GM21360 (cell line): ENCODE measurements around the gene PIP5KL1.

ENCODE experiments used
- ATAC-seq: cut with Tn5 transposase; IDR thresholded peaks from one replicate; pipeline ENCODE4 v1.9.1; 2021; ENCODE audit warnings: mild to moderate bottlenecking, moderate library complexity; ENCODE audit not compliant: unreplicated experiment

The PIP5KL1 gene, protein sequence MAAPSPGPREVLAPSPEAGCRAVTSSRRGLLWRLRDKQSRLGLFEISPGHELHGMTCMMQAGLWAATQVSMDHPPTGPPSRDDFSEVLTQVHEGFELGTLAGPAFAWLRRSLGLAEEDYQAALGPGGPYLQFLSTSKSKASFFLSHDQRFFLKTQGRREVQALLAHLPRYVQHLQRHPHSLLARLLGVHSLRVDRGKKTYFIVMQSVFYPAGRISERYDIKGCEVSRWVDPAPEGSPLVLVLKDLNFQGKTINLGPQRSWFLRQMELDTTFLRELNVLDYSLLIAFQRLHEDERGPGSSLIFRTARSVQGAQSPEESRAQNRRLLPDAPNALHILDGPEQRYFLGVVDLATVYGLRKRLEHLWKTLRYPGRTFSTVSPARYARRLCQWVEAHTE

DNA sequence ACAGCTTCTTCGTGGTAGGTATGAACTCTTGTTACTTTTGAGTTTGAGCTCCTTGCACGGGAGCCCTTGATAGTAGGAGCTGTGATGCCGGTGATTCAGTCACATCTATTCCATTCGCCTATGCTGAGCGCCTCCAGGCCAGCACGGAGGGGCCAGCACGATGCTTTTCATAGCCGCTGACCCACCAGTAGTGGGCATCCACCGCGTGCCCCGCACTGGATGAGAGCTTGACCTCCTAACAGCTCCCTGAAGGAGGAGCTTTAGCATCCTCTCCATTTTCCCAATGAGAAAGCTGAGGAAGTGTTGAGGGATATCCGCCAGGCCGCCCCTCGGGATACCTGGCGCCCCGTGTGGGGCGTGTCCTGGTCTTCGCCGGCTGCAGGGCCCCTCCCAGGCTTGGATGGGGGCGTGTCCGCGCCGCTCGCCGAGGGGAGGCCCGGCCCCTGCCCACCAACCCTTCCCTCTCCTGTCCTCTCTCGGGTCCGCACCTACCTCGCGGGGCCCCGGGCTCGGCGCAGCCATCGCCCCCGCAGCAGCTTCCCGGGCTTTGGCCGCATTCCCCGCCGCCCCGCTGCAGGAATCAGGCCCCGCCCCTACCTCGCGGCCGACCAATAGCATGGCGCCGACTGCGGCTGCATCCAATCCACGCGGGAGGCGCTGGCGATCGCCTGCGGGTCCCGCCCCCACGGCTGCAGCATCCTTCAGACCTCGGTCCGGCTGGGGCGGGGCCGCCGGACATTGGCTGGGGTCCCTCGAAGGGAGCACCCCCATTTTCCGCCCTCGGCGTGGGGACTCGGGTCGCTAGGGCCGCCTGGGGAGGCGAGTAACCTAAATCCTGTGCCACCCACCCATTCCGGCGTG is at the start of gene PIP5KL1:
TSS of gene PIP5KL1 (minus strand) at position 547 of the 861 bp plus-strand sequence. CDS start at position 522, 25 bp downstream.
- peak; percentile 55 for ATAC-seq

GRCh38 chr9:127980060-127980705 is 49.6 kb upstream of the PIP5KL1 start:
- peak; percentile 28 for ATAC-seq

DNA sequence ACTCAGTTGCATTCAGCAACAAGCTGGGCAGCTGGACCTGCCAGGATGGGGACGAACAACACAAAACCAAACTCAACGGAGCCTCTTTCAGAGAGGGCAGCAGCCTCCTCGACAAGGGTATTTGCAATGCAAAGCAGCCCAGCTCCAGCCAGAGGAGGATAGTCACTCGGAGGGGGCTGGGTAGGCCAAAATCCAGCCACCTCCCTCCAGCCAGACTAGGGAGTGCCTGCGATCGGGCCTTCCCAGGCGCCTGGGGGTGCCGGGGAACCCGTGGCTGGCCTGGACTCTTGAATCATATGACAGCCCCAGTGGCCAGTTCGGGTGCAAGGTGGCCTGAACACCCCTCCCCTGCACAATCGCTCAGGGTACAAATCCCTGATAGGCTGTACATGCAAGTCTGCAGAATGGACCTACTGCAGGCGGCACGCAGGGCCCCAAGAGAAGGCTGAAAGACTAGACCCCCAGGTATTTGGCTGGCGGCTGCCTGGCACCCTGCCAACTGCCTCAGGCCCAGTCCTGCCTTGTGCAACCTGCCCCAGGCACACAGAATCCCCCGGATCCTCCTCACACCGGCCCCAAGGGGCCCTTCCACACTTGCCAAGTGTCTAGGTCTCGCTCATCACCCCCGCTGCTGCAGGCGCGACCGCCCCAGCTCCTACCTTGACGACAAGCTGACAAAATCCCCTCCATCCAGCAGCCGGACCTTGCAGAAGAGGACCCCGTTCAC is 48.9 kb upstream of the PIP5KL1 start:
- ATAC-seq = no peak

- ATAC-seq = no peak
These were observed 48.4 kb upstream of the PIP5KL1 start for GRCh38 chr9:127979015-127979332.

DNA sequence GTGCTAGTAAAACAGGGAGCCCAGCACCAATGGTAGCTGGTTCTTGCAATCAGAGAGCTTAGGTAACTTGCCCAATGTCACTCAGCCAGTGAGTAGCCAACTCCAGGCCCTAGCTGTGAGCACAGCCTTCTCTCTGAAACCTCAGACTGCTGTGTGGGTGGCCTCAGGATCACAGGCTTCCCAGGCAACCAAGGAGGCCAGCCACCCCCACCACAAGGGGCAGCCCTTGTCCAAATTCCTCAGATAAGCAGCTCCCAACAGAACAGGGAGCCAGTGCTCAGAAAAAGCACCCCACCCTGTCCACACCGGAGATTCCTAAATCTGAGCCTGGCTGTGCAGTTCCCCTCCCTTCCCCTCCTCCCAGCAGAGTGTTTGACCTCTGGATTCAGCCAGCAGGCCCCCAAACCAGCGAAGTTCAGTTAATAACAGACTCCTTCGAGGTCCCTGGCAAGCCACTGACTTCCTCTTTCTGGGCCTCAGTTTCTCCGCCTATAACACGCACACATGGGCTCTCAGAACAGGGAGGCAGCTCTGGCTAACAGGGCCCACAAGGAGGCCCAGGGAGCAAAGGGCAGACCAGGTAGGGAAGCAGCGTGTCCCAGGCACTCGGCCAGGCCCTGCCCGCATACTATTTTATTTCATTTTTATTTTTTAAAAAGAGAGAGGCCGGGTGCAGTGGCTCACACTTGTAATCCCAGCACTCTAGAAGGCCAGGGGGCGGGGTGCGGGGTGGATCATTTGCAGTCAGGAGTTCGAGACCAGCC is 47.5 kb upstream of the PIP5KL1 start:
- no peak for ATAC-seq

- ATAC-seq = no peak
These were observed 46.7 kb upstream of the PIP5KL1 start for GRCh38 chr9:127977009-127977883.

DNA sequence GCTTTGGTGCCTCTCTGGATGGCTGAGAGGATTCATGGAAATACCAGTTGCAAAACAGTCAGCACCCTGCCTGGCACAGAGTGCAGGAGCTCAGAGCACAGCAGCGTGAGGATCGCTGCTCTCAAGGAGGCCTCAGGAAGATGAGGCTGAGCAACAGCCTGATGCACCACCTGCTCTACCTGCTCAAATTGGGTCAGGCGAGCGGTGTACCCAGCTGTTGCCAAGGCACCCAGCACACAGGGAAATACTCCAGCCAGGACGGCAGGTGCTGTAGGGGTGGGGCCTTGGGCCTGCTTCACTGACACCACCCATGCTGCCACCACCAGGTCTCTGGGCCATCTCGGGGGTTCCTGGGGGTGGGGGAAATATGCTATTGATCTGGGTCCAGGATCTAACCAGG is 45.9 kb upstream of the PIP5KL1 start:
- no peak for ATAC-seq

GRCh38 chr9:127975376-127976315 is 45.1 kb upstream of the PIP5KL1 start:
- no peak for ATAC-seq

GRCh38 chr9:127974769-127975261 is 44.2 kb upstream of the PIP5KL1 start:
- ATAC-seq = no peak

DNA sequence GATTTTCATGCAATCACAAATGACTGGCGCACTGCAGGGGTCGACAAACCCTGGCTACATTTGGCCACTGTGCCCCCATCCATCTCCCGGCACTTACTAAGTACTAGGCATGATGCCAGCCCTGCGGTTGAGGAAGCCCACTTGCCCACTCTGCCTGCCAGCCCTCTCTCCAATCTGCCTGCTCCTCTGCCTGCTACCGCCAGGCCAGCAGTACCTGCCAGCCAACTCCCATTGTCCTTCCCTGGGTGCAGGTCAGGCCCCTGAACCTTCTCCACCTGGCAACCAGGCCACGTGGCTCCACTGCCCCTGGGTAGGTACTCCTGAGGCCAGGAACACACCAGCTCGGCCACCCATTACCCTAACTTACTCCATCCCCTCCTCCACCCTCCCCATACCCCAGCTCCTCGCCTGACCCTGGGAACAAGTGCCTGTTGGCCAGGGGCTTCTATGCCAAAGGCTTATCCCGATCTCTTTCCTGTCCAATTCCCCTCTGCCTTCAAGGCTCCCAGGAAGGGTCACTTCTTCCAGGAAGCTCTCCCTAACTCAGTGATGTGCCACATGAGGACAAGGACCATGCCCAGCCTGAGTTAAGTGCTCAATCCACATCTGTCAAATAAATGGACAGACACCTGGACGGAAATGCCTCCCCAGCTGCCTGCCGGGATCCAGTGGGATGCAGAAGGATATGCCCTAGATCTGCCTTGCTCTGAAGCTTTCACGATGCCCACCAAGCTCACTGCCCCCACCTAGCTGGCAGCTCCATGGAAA is 43.6 kb upstream of the PIP5KL1 start:
- no peak for ATAC-seq

DNA sequence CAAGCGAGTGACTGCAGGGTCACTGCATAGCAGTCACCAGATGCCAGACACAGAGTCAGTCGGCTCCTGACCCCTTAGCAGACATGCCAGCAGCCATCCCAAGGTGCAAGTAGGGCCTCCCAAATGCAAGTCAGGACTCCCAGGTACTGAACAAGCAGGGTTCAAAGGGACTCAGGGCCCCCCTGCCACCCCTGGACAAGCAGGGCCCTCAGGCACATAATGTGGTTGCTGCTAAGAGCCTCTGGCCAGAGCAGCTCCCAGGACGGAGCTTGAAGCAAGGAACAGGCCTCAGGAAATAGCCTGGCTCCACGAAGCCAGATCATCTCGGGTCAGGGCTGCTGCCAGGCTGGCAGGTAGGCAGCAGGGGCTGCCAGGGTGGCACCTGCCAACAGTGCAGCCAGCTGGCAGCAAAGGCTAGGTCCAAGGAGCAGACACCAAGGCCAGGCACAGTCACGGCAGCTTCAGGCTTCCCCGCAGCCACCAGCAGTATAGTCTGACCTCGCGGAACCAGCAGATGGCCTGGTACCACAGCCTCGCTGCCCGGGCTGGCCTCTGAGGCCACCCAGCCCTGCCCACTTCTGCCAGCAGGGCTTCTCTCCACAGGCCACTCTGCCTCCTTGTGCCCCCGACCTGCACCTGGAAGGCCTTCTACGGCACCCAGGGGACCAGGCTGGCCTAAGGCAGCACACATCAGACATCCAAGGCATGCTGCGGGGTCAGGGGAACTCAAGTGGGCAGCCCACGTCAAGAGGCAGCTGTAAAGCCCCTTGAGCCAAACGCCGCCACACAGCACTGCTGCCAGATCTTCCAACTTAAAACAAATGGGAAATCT is 42.8 kb upstream of the PIP5KL1 start:
- no peak for ATAC-seq

DNA sequence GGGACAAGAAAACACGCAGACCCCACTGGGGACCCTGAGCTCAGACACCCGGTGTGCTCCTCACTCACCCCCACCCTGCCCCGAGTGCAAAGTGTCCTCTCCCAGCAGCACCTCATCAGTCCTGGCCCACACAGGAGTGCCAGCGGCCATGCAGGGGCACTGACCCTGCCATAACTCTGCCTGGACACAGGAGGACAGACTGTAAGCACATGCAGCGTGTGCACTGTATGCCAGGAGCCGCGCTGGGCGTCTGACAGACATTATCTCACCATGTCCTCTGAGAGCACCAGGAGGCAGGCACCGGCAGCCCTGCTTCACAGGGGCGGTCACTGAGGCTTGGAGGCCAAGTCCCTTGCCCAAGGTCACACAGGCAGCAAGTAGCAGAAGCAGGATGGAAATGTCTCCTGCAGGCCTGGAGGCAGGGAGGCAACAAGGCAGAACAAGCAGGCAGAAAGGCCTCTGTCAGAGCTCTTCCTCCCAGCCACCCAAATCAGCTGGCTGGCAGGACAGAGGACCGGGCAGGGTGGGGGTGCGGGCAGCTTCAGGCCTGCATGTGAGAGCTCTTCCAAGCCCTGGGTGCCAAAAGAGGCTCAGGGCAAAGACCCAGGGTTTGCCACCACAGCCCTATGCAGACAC is 41.8 kb upstream of the PIP5KL1 start:
- ATAC-seq = no peak

- ATAC-seq = no peak
These were observed 41.0 kb upstream of the PIP5KL1 start for GRCh38 chr9:127971357-127972235.

DNA sequence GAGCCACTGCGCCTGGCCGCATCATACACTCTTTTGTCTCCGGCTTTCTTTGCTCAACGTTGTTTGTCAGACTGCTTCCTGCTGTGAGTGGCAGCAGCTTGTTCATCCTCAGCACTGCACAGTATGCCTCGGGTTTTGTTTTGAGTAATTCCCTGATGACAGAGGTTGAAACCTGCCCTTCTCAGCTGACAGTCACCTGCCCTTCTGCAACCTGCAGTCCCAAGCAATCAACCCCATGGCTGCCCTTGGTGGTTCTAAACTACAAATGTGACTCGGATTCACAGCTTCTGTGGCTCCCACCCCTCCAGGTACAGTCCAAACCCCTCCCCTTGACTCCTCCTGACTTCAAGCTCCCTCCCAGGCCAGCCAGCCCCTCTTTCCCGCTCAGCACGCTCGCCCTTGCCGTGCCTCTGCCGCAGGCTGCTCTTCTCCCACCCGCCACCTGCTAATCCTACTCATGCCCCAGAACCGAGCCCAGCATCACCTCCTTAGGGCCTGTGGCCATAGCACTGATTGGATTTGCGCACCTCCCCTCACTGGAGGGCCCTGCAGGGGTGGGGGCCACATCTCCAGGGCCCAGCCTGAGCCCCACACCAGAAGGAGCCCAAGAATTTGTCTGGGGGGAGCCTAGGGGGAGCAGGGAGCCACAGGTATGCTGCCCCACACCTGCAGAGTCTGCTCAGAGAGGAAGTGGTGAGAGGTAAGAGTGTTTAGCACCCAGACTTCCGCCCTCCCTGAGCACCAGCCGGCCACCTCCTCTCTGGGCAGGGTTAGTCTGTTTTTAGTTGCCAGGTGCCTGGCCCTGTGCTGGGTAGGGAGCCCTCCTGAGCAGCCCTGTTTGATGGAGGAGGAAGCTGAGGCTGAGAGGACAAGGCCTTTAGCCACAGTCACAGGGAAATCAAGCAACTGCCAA is 40.1 kb upstream of the PIP5KL1 start:
- ATAC-seq = peak; percentile 65
